HepG2 (cell line): ENCODE data around the gene NPHP1. TPM values are rescaled to one million over a fixed set of nuclear protein-coding genes. Genes with fewer than 3 reads are reported as not detected.

Experiments used
- ATAC-seq: fragments of 200-7000 bp; cut with Tn5 transposase; 3 replicates; pipeline ENCODE4 v1.9.1; 2020; ENCODE audit warnings: mild to moderate bottlenecking, moderate library complexity
- Bru-seq: library from RNA; stranded (reverse); fragments of 400-500 nt; gene quantifications from one replicate; lab custom pipeline; 2021; lab: Mats Ljungman, UMichigan
- BruChase-seq, 2 experiments: library from RNA; stranded (reverse); fragments of 400-500 nt; gene quantifications; one replicate each; lab custom pipeline; 2021; lab: Mats Ljungman, UMichigan
- BruUV-seq: library from RNA; stranded (reverse); fragments of 400-500 nt; replicated peaks from 2 replicates; lab custom pipeline; 2021; lab: Mats Ljungman, UMichigan
- CTCF ChIA-PET: fragments of 300-600 bp; formaldehyde crosslinking; extraction: SDS; loops from one replicate; lab custom pipeline; 2021; ENCODE audit warnings: low total read pairs, inconsistent platforms, low intra/inter-chr PET ratio; lab: Yijun Ruan, JAX
- POLR2A ChIA-PET: fragments of 350-600 bp; sonication (Branson Sonifier 250); formaldehyde crosslinking; loops from one replicate; lab custom pipeline; 2020; ENCODE audit warnings: antibody characterized with exemption, inconsistent platforms; lab: Yijun Ruan, JAX
- DNase-seq: peaks from one replicate; pipeline ENCODE4 v3.0.0-alpha.2; 2015; ENCODE audit warnings: low spot score
- FAIRE-seq: peaks from 3 replicates; lab custom pipeline; 2011; peaks lifted over from hg19 to GRCh38; lab: Jason Lieb, UNC
- H2AFZ ChIP-seq: one replicate; pipeline ENCODE4 v1.6.1; 2011; ENCODE audit warnings: low read length, inconsistent platforms
- H3K27ac ChIP-seq: fragments of 300-600 bp; 3 replicates; pipeline ENCODE4 v1.8.0; 2011; ENCODE audit warnings: mixed run types, mild to moderate bottlenecking, mixed read lengths, low read length, inconsistent platforms; ENCODE audit not compliant: insufficient read depth; ENCODE audit errors: extremely low read length
- H3K27me3 ChIP-seq, 2 experiments: fragments of 200-600 bp in 1 of 2; 2 replicates in 1 of 2; 3 replicates in 1 of 2; pipeline versions ENCODE4 v1.6.0 to v1.8.0; 2011; ENCODE audit warnings: low read length in 2 of 2, mild to moderate bottlenecking in 2 of 2, moderate library complexity in 2 of 2, inconsistent platforms in 1 of 2; ENCODE audit not compliant: insufficient read depth in 2 of 2, control insufficient read depth in 1 of 2
- H3K36me3 ChIP-seq, 2 experiments: fragments of 200-600 bp in 1 of 2; replicated peaks in 1 of 2; 2 replicates in 1 of 2; 3 replicates in 1 of 2; pipeline versions ENCODE4 v1.5.1 to v1.8.0; 2011; ENCODE audit warnings: low read length in 2 of 2, inconsistent platforms in 1 of 2; ENCODE audit not compliant: insufficient read depth in 2 of 2, control insufficient read depth in 1 of 2
- H3K4me1 ChIP-seq: 2 replicates; pipeline ENCODE4 v1.5.1; 2012; ENCODE audit warnings: low read length, inconsistent platforms; ENCODE audit not compliant: insufficient read depth
- H3K4me2 ChIP-seq: 2 replicates; pipeline ENCODE4 v1.6.0; 2011; ENCODE audit warnings: low read depth, low read length, inconsistent platforms
- H3K4me3 ChIP-seq, 3 experiments: fragments of 200-600 bp in 1 of 3; sonication (generic), shearing (Covaris generic) in 1 of 3; replicated peaks in 1 of 3; 2 replicates each; pipeline ENCODE4 v1.5.1; 2011 to 2016; ENCODE audit warnings: low read length in 3 of 3, inconsistent platforms in 2 of 3, low read depth in 2 of 3, mild to moderate bottlenecking in 2 of 3, control low read depth in 1 of 3, mixed read lengths in 1 of 3; ENCODE audit not compliant: insufficient read depth in 1 of 3
- H3K79me2 ChIP-seq: one replicate; pipeline ENCODE4 v1.6.1; 2011; ENCODE audit warnings: low read length, inconsistent platforms; ENCODE audit not compliant: insufficient read depth
- H3K9ac ChIP-seq: 2 replicates; pipeline ENCODE4 v1.6.0; 2011; ENCODE audit warnings: mild to moderate bottlenecking, low read depth, low read length, inconsistent platforms; ENCODE audit not compliant: insufficient read depth
- H3K9me3 ChIP-seq: 2 replicates; pipeline ENCODE4 v1.5.1; 2012; ENCODE audit warnings: mild to moderate bottlenecking, low read length
- H4K20me1 ChIP-seq: 2 replicates; pipeline ENCODE4 v1.6.0; 2011; ENCODE audit warnings: inconsistent platforms, mild to moderate bottlenecking, low read length, moderate library complexity; ENCODE audit not compliant: insufficient read depth
- BRF2 ChIP-seq: sonication (generic); formaldehyde crosslinking; IDR thresholded peaks from 2 replicates; pipeline ENCODE4 v1.8.1; 2022; ENCODE audit warnings: mild to moderate bottlenecking, missing genetic modification reagents
- DDIT3 ChIP-seq: sonication (generic); formaldehyde crosslinking; IDR thresholded peaks from 2 replicates; pipeline ENCODE4 v1.4.0; 2020; ENCODE audit warnings: mild to moderate bottlenecking, missing genetic modification reagents
- DNMT3B ChIP-seq: conservative IDR thresholded peaks from 2 replicates; pipeline ENCODE4 v1.6.1; 2016; ENCODE audit warnings: missing biosample characterization, control low read depth
- HOXA5 ChIP-seq: sonication (generic); formaldehyde crosslinking; IDR thresholded peaks from 2 replicates; pipeline ENCODE4 v1.4.0; 2020; ENCODE audit warnings: missing genetic modification reagents
- SP1 ChIP-seq, 2 experiments: fragments of 450-650 bp in 1 of 2; sonication (generic) in 1 of 2; formaldehyde crosslinking in 1 of 2; IDR thresholded peaks; 2 replicates each; pipeline versions ENCODE4 v1.4.0 to v1.6.1; 2016 to 2020; ENCODE audit warnings: missing genetic modification reagents in 1 of 2
- SRSF1 ChIP-seq: fragments of 200-400 bp; formaldehyde crosslinking; optimal IDR thresholded peaks from 2 replicates; pipeline ENCODE3; 2017; ENCODE audit warnings: mild to moderate bottlenecking, low read depth, low read length, moderate library complexity
- SSRP1 ChIP-seq: IDR thresholded peaks from 2 replicates; pipeline ENCODE4 v1.6.1; 2016; ENCODE audit warnings: control low read depth
- SYNCRIP ChIP-seq: fragments of 200-400 bp; formaldehyde crosslinking; IDR thresholded peaks from 2 replicates; pipeline ENCODE4 v1.6.1; 2018; ENCODE audit warnings: mild to moderate bottlenecking, low read depth, low read length; ENCODE audit not compliant: insufficient read depth
- ZBTB7B ChIP-seq: sonication (generic); formaldehyde crosslinking; IDR thresholded peaks from 2 replicates; pipeline ENCODE4 v1.4.0; 2020; ENCODE audit warnings: missing genetic modification reagents
- ZKSCAN1 ChIP-seq: fragments of 150-350 bp; IDR thresholded peaks from 2 replicates; pipeline ENCODE4 v1.6.1; 2014; ENCODE audit warnings: low read length
- ZNF224 ChIP-seq: sonication (generic); formaldehyde crosslinking; IDR thresholded peaks from 2 replicates; pipeline ENCODE4 v1.5.0; 2020; ENCODE audit warnings: mild to moderate bottlenecking, missing genetic modification reagents
- ZNF274 ChIP-seq: sonication (generic); formaldehyde crosslinking; IDR thresholded peaks from 2 replicates; pipeline ENCODE4 v1.5.1; 2020; ENCODE audit warnings: mild to moderate bottlenecking, missing genetic modification reagents
- ZNF350 ChIP-seq: sonication (generic); formaldehyde crosslinking; IDR thresholded peaks from 2 replicates; pipeline ENCODE4 v1.4.0; 2020; ENCODE audit warnings: mild to moderate bottlenecking, low read depth, missing genetic modification reagents, borderline replicate concordance
- ZNF414 ChIP-seq: sonication (generic); formaldehyde crosslinking; IDR thresholded peaks from 2 replicates; pipeline ENCODE4 v1.5.0; 2020; ENCODE audit warnings: missing genetic modification reagents
- ZNF556 ChIP-seq: sonication (generic); formaldehyde crosslinking; IDR thresholded peaks from 2 replicates; pipeline ENCODE4 v1.4.0; 2020; ENCODE audit warnings: mild to moderate bottlenecking, missing genetic modification reagents, borderline replicate concordance
- ZNF773 ChIP-seq: sonication (generic); formaldehyde crosslinking; IDR thresholded peaks from 2 replicates; pipeline ENCODE4 v1.4.0; 2020; ENCODE audit warnings: missing genetic modification reagents, borderline replicate concordance
- WGBS: methylation state at CpG from one replicate; pipeline ENCODE4 v1.1.6; 2017; ENCODE audit warnings: low lambda C conversion rate; 5-methylcytosine and 5-hydroxymethylcytosine counted together
- in situ Hi-C: cut with HindIII; loops from 2 replicates; pipeline ENCODE4 v1.10.0; 2017; ENCODE audit warnings: low pct_unique_long_range_greater_than_20kb; ENCODE audit not compliant: extremely low pct_ligation_motif_present
- intact Hi-C: fragments of 100-400 bp; cut with micrococcal nuclease; formaldehyde crosslinking; loops from one replicate; pipeline ENCODE4 v1.10.0; 2022; ENCODE audit not compliant: unreplicated experiment
- long read RNA-seq, 2 experiments: library from RNA in 1 of 2; library from polyadenylated mRNA in 1 of 2; stranded (forward) in 1 of 2; unstranded in 1 of 2; transcript quantifications; one replicate each; pipeline ENCODE4 v2.0.0, GENCODE V29; 2019 to 2022
- polyA minus RNA-seq, 3 experiments: library from RNA; depleted of rRNA, polyadenylated mRNA; stranded (reverse); fragments of >200 nt; gene quantifications; 2 replicates each; pipeline ENCODE4 v1.2.3, GENCODE V29; 2011; ENCODE audit warnings: low replicate concordance in 1 of 3
- polyA plus RNA-seq, 8 experiments: library from polyadenylated mRNA; depleted of rRNA in 3 of 8; stranded (reverse) in 7 of 8; unstranded in 1 of 8; fragments of >200 nt; fragmentation: Illumina TruSeq in 4 of 8; extraction: Trizol in 4 of 8; gene quantifications; 2 replicates each; pipeline versions ENCODE4 v1.2.1 to v1.2.3, GENCODE V29; 2011 to 2016; ENCODE audit warnings: low read depth in 4 of 8, missing spikeins in 1 of 8, mixed read lengths in 1 of 8; ENCODE audit not compliant: insufficient read depth in 1 of 8
- total RNA-seq, 5 experiments: library from RNA; depleted of rRNA; stranded (reverse); fragments of >200 nt; fragmentation: Illumina TruSeq; extraction: Trizol; gene quantifications; 2 replicates each; pipeline ENCODE4 v1.2.3, GENCODE V29; 2016; ENCODE audit warnings: low read depth in 1 of 5

The NPHP1 gene
- total RNA-seq (2016; rRNA removed; fragmentation: Illumina TruSeq; extraction: Trizol) (4.8 and 6.7 TPM in 2 replicates), polyA plus RNA-seq (2011; rRNA removed) (1.6 and 2.7 TPM in 2 replicates), polyA minus RNA-seq (2011; rRNA and poly(A)+ RNA removed; ENCODE audit: low replicate concordance) (0.26 and 0.37 TPM in 2 replicates), Bru-seq, nascent RNA (percentile 31 among the genes with signal in this experiment), BruChase-seq, experiment 1, labeled RNA remaining after a 6-hour chase (percentile 30 among the genes with signal in this experiment), BruChase-seq, experiment 2, labeled RNA remaining after a 2-hour chase (percentile 35 among the genes with signal in this experiment)
- 0.97 and 1.5 TPM in 2 replicates for total RNA-seq (2016; cell fraction: cytosol; rRNA removed; fragmentation: Illumina TruSeq; extraction: Trizol; ENCODE audit: low read depth)
- total RNA-seq (2016; cell fraction: insoluble cytoplasmic fraction; rRNA removed; fragmentation: Illumina TruSeq; extraction: Trizol), result 4.9 and 5.8 TPM in 2 replicates
- total RNA-seq (2016; cell fraction: membrane; rRNA removed; fragmentation: Illumina TruSeq; extraction: Trizol), result 0.96 and 1.4 TPM in 2 replicates
- total RNA-seq (2016; cell fraction: nucleus; rRNA removed; fragmentation: Illumina TruSeq; extraction: Trizol), result 2.5 and 2.8 TPM in 2 replicates
- 0.60 and 0.88 TPM in 2 replicates for polyA plus RNA-seq (2011; cell fraction: cytosol; rRNA removed)
- polyA plus RNA-seq (2011; cell fraction: nucleus; rRNA removed), result 1.2 and 2.2 TPM in 2 replicates
- 1.9 TPM in 2 replicates for polyA plus RNA-seq (2012)
- polyA plus RNA-seq (2016; cell fraction: cytosol; fragmentation: Illumina TruSeq; extraction: Trizol; ENCODE audit: low read depth), result 0.74 and 1.2 TPM in 2 replicates
- 5.2 and 6.9 TPM in 2 replicates for polyA plus RNA-seq (2016; cell fraction: insoluble cytoplasmic fraction; fragmentation: Illumina TruSeq; extraction: Trizol; ENCODE audit: low read depth)
- polyA plus RNA-seq (2016; cell fraction: membrane; fragmentation: Illumina TruSeq; extraction: Trizol; ENCODE audit: low read depth), result 1.2 and 1.7 TPM in 2 replicates
- polyA plus RNA-seq (2016; cell fraction: nucleus; fragmentation: Illumina TruSeq; extraction: Trizol; ENCODE audit: insufficient read depth, low read depth), result 3.9 and 4.4 TPM in 2 replicates
- 0.70 and 0.79 TPM in 2 replicates for polyA minus RNA-seq (2011; cell fraction: cytosol; rRNA and poly(A)+ RNA removed)
- 1.4 and 2.4 TPM in 2 replicates for polyA minus RNA-seq (2011; cell fraction: nucleus; rRNA and poly(A)+ RNA removed)
- long read RNA-seq, experiment 1, partial matches to known transcripts, result 1 of 3 reads
- long read RNA-seq, experiment 1, other reads (novel, unspliced or antisense), result 0 of 3 reads
- long read RNA-seq, experiment 2, partial matches to known transcripts, result 0 of 2 reads
- long read RNA-seq, experiment 2, other reads (novel, unspliced or antisense), result 2 of 2 reads

- Histone ChIP-seq H3K36me3 (peaks cover 0 to 7% of the 10 kb centered on the region in 2 experiments; a peak in 1 of 5 replicates), H3K27ac (peak within 1 kb of the TSS; percentile 19), H3K9me3 (no peaks in the 10 kb centered on the region), H3K4me1 (peaks cover 18% of the 10 kb centered on the region), H3K27me3 (no peaks in the 10 kb centered on the region; a peak in 1 of 5 replicates), H3K4me2 (peak within 1 kb of the TSS; percentile 89), H2AFZ (peak within 1 kb of the TSS; percentile 97), H4K20me1 (no peaks in the 10 kb centered on the region), H3K4me3 (peak within 1 kb of the TSS; percentile 84 to 99 (median 96)), H3K9ac (peak within 1 kb of the TSS; percentile 67), H3K79me2 (no peaks in the 10 kb centered on the region)
- WGBS, result 7% methylated on average over 18 of the region's 43 CpGs
- POLR2A ChIA-PET, result no interaction called here
- in situ Hi-C loops, result no loop called here
- BruUV-seq, result no TSS peak
- intact Hi-C loops, result no loop called here
- peak; percentile 78 for DNase-seq
- ATAC-seq, result peak; percentile 97
- CTCF ChIA-PET, result no interaction called here
- FAIRE-seq, result peak; percentile 32
- TF ChIP-seq ZBTB7B (CRISPR knock-in tag) (peak; percentile 55; the same call in 1 of the 2 replicates), BRF2 (CRISPR knock-in tag) (peak; percentile 58; the same call in 1 of the 2 replicates), SP1 (IDR thresholded peaks at IDR 0.05) (no peak), SP1 (CRISPR knock-in tag; IDR thresholded peaks at IDR 0.05) (peak; percentile 99), ZNF224 (CRISPR knock-in tag) (no peak), ZNF350 (peak; percentile 80), ZKSCAN1 (no peak), SYNCRIP (no peak), ZNF556 (no peak; the same call in 1 of the 2 replicates), ZNF773 (0 out of 2 replicates have a peak, but pooled peaks have one; percentile 53), ZNF414 (CRISPR knock-in tag) (no peak), SRSF1 (peak; percentile 65), DNMT3B (no peak), ZNF274 (CRISPR knock-in tag) (peak; percentile 47; the same call in 1 of the 2 replicates), DDIT3 (no peak), SSRP1 (no peak), HOXA5 (CRISPR knock-in tag) (no peak)
These were observed at the start of gene NPHP1 for GRCh38 chr2:110204408-110205385. Gene NPHP1, minus strand, starts transcription at chr2:110205013. Its CDS starts 45 bp downstream, at chr2:110204968.
